GM13977 (cell line): Measurements from ENCODE around the gene TAS1R3.

Source experiments
- DNase-seq: peaks from one replicate; pipeline ENCODE4 v3.0.0; 2012; ENCODE audit warnings: low spot score
- in situ Hi-C: fragments of 300-500 bp; cut with MboI; formaldehyde crosslinking; loops from one replicate; pipeline ENCODE4 v1.12.0; 2022; ENCODE audit warnings: low sequenced_read_pairs, low pct_unique_long_range_greater_than_20kb, mixed read lengths, inconsistent platforms; ENCODE audit not compliant: unreplicated experiment
- TF ChIP-seq, protein P1 (sequence below): IDR thresholded peaks from 2 replicates; pipeline ENCODE4 v1.5.1; 2012; ENCODE audit warnings: mild to moderate bottlenecking, control low read depth; ENCODE audit not compliant: insufficient read depth; ENCODE audit errors: extremely low read depth, missing control alignments

TAS1R3 gene

GRCh38 chr1:1345860-1346500, 14.9 kb downstream of the TAS1R3 start:
- in situ Hi-C loops: no loop called here
- TF ChIP-seq, protein P1, sequence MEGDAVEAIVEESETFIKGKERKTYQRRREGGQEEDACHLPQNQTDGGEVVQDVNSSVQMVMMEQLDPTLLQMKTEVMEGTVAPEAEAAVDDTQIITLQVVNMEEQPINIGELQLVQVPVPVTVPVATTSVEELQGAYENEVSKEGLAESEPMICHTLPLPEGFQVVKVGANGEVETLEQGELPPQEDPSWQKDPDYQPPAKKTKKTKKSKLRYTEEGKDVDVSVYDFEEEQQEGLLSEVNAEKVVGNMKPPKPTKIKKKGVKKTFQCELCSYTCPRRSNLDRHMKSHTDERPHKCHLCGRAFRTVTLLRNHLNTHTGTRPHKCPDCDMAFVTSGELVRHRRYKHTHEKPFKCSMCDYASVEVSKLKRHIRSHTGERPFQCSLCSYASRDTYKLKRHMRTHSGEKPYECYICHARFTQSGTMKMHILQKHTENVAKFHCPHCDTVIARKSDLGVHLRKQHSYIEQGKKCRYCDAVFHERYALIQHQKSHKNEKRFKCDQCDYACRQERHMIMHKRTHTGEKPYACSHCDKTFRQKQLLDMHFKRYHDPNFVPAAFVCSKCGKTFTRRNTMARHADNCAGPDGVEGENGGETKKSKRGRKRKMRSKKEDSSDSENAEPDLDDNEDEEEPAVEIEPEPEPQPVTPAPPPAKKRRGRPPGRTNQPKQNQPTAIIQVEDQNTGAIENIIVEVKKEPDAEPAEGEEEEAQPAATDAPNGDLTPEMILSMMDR: no peak
- DNase-seq: no peak

GRCh38 chr1:1346501-1346890, 15.4 kb downstream of the TAS1R3 start:
- TF ChIP-seq, protein P1: no peak
- in situ Hi-C loops: no loop called here
- DNase-seq: no peak

DNA sequence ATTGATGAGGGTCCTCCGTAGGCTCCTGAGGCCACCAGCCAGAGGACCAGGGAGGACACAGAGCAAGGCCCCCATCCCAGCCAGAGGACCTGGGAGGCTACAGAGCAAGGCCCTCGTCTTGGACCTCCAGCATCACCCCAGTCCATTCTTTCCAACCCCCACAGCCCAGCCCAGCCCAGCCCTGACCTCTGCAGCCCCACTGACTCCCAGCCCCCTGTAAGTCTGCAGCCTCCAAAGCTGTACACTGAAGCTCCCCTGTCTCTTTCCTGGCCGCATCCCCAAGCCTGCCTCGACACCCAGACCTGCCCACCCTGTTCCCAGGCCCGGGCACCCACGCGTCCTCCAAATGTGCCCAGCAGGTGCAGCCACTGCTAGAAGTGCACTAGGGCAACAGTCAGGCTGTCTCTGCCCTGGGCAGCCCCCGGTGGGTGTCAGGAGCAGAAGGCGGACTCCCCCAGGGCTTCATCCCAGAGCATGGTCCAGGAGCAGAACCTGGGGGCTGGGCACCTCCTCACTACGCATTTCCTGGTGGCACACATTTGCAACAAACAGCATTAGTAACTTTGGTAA, 16.0 kb downstream of the TAS1R3 start:
- DNase-seq: no peak
- in situ Hi-C loops: no loop called here
- TF ChIP-seq, protein P1: no peak

- in situ Hi-C loops: no loop called here
- DNase-seq: no peak
These were observed 16.8 kb downstream of the TAS1R3 start for GRCh38 chr1:1347663-1348419.

GRCh38 chr1:1348420-1349255, 17.6 kb downstream of the TAS1R3 start:
- no peak for DNase-seq
- in situ Hi-C loops: no loop called here
- TF ChIP-seq, protein P1: no peak

More at GRCh38 chr1:1347663-1348419, 16.8 kb downstream of the TAS1R3 start:
- TF ChIP-seq, protein P1: no peak
